ENCODE measurements around the gene CHP1.

DNA sequence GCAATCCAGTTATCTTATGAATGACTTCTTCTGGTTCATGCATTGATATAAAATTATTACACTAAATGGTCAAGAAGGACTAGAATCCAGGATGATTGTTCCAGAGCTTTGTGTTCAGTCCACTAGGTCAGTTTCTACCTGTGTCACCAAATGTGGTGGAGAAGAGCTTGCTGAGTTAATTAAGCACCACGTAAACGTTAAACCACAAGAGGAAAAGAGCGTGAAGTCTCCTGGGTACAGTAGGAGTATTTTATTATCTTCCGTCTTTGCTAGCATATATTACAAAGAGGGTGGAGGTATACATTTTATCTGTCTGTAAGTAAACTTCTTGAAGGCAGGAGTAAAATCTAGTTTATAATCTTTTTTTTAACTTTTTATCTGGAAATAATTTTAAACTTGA is 23.5 kb downstream of the CHP1 start:
- TF ChIP-seq, protein P1, sequence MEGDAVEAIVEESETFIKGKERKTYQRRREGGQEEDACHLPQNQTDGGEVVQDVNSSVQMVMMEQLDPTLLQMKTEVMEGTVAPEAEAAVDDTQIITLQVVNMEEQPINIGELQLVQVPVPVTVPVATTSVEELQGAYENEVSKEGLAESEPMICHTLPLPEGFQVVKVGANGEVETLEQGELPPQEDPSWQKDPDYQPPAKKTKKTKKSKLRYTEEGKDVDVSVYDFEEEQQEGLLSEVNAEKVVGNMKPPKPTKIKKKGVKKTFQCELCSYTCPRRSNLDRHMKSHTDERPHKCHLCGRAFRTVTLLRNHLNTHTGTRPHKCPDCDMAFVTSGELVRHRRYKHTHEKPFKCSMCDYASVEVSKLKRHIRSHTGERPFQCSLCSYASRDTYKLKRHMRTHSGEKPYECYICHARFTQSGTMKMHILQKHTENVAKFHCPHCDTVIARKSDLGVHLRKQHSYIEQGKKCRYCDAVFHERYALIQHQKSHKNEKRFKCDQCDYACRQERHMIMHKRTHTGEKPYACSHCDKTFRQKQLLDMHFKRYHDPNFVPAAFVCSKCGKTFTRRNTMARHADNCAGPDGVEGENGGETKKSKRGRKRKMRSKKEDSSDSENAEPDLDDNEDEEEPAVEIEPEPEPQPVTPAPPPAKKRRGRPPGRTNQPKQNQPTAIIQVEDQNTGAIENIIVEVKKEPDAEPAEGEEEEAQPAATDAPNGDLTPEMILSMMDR (conservative IDR thresholded peaks at IDR 0.05 in 1 of 2, IDR thresholded peaks at IDR 0.05 in 1 of 2; ENCODE audit: extremely low read depth in 1 of 2, insufficient read depth in 1 of 2, low read depth in 1 of 2, low read length in 2 of 2): no peak
- TF ChIP-seq EZH2 (IDR thresholded peaks at IDR 0.05; ENCODE audit: borderline replicate concordance, low read length): no peak
